ENCODE results near the gene ADAM15.

Gene ADAM15

GRCh38 chr1:155050560-155051341, at the start of gene ADAM15:
Gene ADAM15 (plus strand): TSS chr1:155051316. CDS start chr1:155051387, 71 bp downstream.
- POLR2A ChIA-PET, result interaction anchor here (0.6 to 2.4 kb wide), 30 partner anchors 9 to 491 kb away, joined by 3 to 11 read pairs (median 4); partner anchors contain the start of genes CKS1B, FLAD1, KRTCAP2 and PBXIP1
- peak; percentile 98 for DNase-seq (ENCODE audit: extremely low spot score)
- TF ChIP-seq L3MBTL2 (conservative IDR thresholded peaks at IDR 0.05) (peak; percentile 92), FOXM1 (IDR thresholded peaks at IDR 0.05; ENCODE audit: borderline replicate concordance) (no peak), PKNOX1 (IDR thresholded peaks at IDR 0.05) (no peak; the same call in 1 of the 2 replicates), CTBP1 (IDR thresholded peaks at IDR 0.05; ENCODE audit: borderline replicate concordance) (peak; percentile 64; the same call in 1 of the 2 replicates), SP1 (IDR thresholded peaks at IDR 0.05) (no peak), BHLHE40 (IDR thresholded peaks at IDR 0.05; ENCODE audit: borderline replicate concordance) (no peak)
- CTCF ChIA-PET, result interaction anchor here (0.6 to 1.4 kb wide), 12 partner anchors 9 to 144 kb away, joined by 3 to 9 read pairs (median 3); partner anchors contain the start of genes EFNA3 and KRTCAP2

GRCh38 chr1:155001425-155001674, 49.8 kb upstream of the ADAM15 start:
- POLR2A ChIA-PET, result interaction anchor here (0.6 to 3.8 kb wide), 10 partner anchors 14 to 64 kb away, joined by 3 to 43 read pairs (median 4); partner anchors contain the start of genes ADAM15, FLAD1, PBXIP1 and PMVK
- CTCF ChIA-PET, result no interaction called here
- no peak for DNase-seq (ENCODE audit: extremely low spot score)
- TF ChIP-seq SUZ12 (IDR thresholded peaks at IDR 0.05) (no peak), TARDBP (IDR thresholded peaks at IDR 0.05) (no peak), PKNOX1 (IDR thresholded peaks at IDR 0.05) (no peak), FOXK2 (IDR thresholded peaks at IDR 0.05) (no peak), ARNT (IDR thresholded peaks at IDR 0.05) (no peak), LEF1 (IDR thresholded peaks at IDR 0.05; ENCODE audit: borderline replicate concordance) (no peak), L3MBTL2 (conservative IDR thresholded peaks at IDR 0.05) (no peak), NFRKB (IDR thresholded peaks at IDR 0.05) (no peak), ELF4 (IDR thresholded peaks at IDR 0.05) (no peak), FOXA1 (IDR thresholded peaks at IDR 0.05) (no peak), FOXM1 (IDR thresholded peaks at IDR 0.05; ENCODE audit: borderline replicate concordance) (no peak), HDGF (IDR thresholded peaks at IDR 0.05; ENCODE audit: borderline replicate concordance) (no peak), ZNF384 (IDR thresholded peaks at IDR 0.05) (no peak)

- TF ChIP-seq HDGF (IDR thresholded peaks at IDR 0.05; ENCODE audit: borderline replicate concordance), result no peak
- TF ChIP-seq PKNOX1 (IDR thresholded peaks at IDR 0.05), result peak; percentile 98
- no peak for TF ChIP-seq SP1 (IDR thresholded peaks at IDR 0.05)
- TF ChIP-seq TARDBP (IDR thresholded peaks at IDR 0.05), result peak; percentile 97; the same call in 1 of the 2 replicates
- no peak for TF ChIP-seq SUZ12 (IDR thresholded peaks at IDR 0.05)
- TF ChIP-seq LEF1 (IDR thresholded peaks at IDR 0.05; ENCODE audit: borderline replicate concordance), result 0 out of 2 replicates have a peak, but pooled peaks have one; percentile 45
- TF ChIP-seq ARNT (IDR thresholded peaks at IDR 0.05), result no peak
- peak; percentile 73 for TF ChIP-seq FOXM1 (IDR thresholded peaks at IDR 0.05; ENCODE audit: borderline replicate concordance)
- POLR2A ChIA-PET, result interaction anchor here (0.6 to 3.8 kb wide), 9 partner anchors 14 to 65 kb away, joined by 3 to 43 read pairs (median 4); partner anchors contain the start of genes ADAM15, FLAD1, PMVK and PYGO2
- CTCF ChIA-PET, result interaction anchor here (0.5 to 1.0 kb wide), 2 partner anchors 9 to 16 kb away, joined by 3 to 4 read pairs; no protein-coding TSS in a partner anchor
- DNase-seq (ENCODE audit: extremely low spot score), result peak; percentile 99
These were observed 49.2 kb upstream of the ADAM15 start for GRCh38 chr1:155001675-155002463.

GRCh38 chr1:155002464-155003226, 48.5 kb upstream of the ADAM15 start, which contains the start of gene ZBTB7B:
Gene ZBTB7B (plus strand): TSS chr1:155002802. CDS start chr1:155014661, 11,859 bp downstream.
- CTCF ChIA-PET, result interaction anchor here (1.0 kb wide), 1 partner anchor 15 kb away, joined by 4 read pairs; no protein-coding TSS in a partner anchor
- no peak for DNase-seq (ENCODE audit: extremely low spot score)
- POLR2A ChIA-PET, result interaction anchor here (1.1 to 2.0 kb wide), 6 partner anchors 10 to 49 kb away, joined by 3 to 17 read pairs (median 4); partner anchors contain the start of genes ADAM15 and FLAD1
- TF ChIP-seq L3MBTL2 (conservative IDR thresholded peaks at IDR 0.05), result peak; percentile 15; the same call in 1 of the 2 replicates
- TF ChIP-seq NFRKB (IDR thresholded peaks at IDR 0.05), result no peak

- CTCF ChIA-PET, result no interaction called here
- POLR2A ChIA-PET, result interaction anchor here (1.0 to 2.0 kb wide), 7 partner anchors 9 to 48 kb away, joined by 3 to 17 read pairs (median 5); partner anchors contain the start of genes ADAM15, CKS1B and FLAD1
- DNase-seq (ENCODE audit: extremely low spot score), result no peak
- TF ChIP-seq ARNT (IDR thresholded peaks at IDR 0.05) (no peak), LEF1 (IDR thresholded peaks at IDR 0.05; ENCODE audit: borderline replicate concordance) (no peak), TARDBP (IDR thresholded peaks at IDR 0.05) (no peak), SP1 (IDR thresholded peaks at IDR 0.05) (no peak), SUZ12 (IDR thresholded peaks at IDR 0.05) (no peak), PKNOX1 (IDR thresholded peaks at IDR 0.05) (no peak), CTBP1 (IDR thresholded peaks at IDR 0.05; ENCODE audit: borderline replicate concordance) (no peak), ELF4 (IDR thresholded peaks at IDR 0.05) (no peak), HDGF (IDR thresholded peaks at IDR 0.05; ENCODE audit: borderline replicate concordance) (no peak), L3MBTL2 (conservative IDR thresholded peaks at IDR 0.05) (no peak), NFRKB (IDR thresholded peaks at IDR 0.05) (no peak), BHLHE40 (IDR thresholded peaks at IDR 0.05; ENCODE audit: borderline replicate concordance) (no peak), FOXM1 (IDR thresholded peaks at IDR 0.05; ENCODE audit: borderline replicate concordance) (no peak), FOXA1 (IDR thresholded peaks at IDR 0.05) (no peak), ZNF384 (IDR thresholded peaks at IDR 0.05) (no peak)
These were observed 47.8 kb upstream of the ADAM15 start for GRCh38 chr1:155003227-155003765.

Data from HEK293T (cell line).